Dermis microvascular lymphatic vessel endothelial cell (primary cell): ENCODE data around the gene RBPJL. TPM values are rescaled to one million over a fixed set of nuclear protein-coding genes. Genes with fewer than 3 reads are reported as not detected.

Experiments used
- DNase-seq, 2 donors: peaks; one replicate each; pipeline versions ENCODE4 v3.0.0 to v3.0.0-alpha.2; 2010; ENCODE audit warnings: low read depth in 2 of 2
- total RNA-seq: library from RNA; depleted of rRNA; stranded (reverse); fragments of >200 nt; gene quantifications from 2 replicates; pipeline ENCODE4 v1.2.1, GENCODE V29; 2014

Gene RBPJL
- not detected in 2 replicates for total RNA-seq

- peak in 1 of 2 donors; percentile 21 for DNase-seq
Measured at GRCh38 chr20:45306431-45306982, at the start of gene RBPJL. Gene RBPJL, plus strand, starts transcription at chr20:45306840. Its CDS starts 83 bp downstream, at chr20:45306923.

GRCh38 chr20:45257161-45257560, 49.5 kb upstream of the RBPJL start:
- DNase-seq = no peak

- no peak for DNase-seq
Measured at GRCh38 chr20:45257711-45258110, 48.9 kb upstream of the RBPJL start.

- no peak for DNase-seq
Measured at GRCh38 chr20:45258259-45258658, 48.4 kb upstream of the RBPJL start.

- no peak for DNase-seq
Measured at GRCh38 chr20:45258664-45259063, 48.0 kb upstream of the RBPJL start.

- no peak for DNase-seq
Measured at GRCh38 chr20:45263556-45264266, 42.9 kb upstream of the RBPJL start.

- no peak for DNase-seq
Measured at GRCh38 chr20:45266977-45267376, 39.7 kb upstream of the RBPJL start.

GRCh38 chr20:45268531-45268930, 38.1 kb upstream of the RBPJL start:
- DNase-seq = no peak

GRCh38 chr20:45269056-45269455, 37.6 kb upstream of the RBPJL start:
- no peak for DNase-seq

GRCh38 chr20:45269754-45270270, 36.8 kb upstream of the RBPJL start:
- DNase-seq = no peak

- no peak for DNase-seq
Measured at GRCh38 chr20:45275338-45275737, 31.3 kb upstream of the RBPJL start.

GRCh38 chr20:45279992-45280391, 26.6 kb upstream of the RBPJL start:
- no peak for DNase-seq

- DNase-seq = no peak
Measured at GRCh38 chr20:45282700-45283550, 23.7 kb upstream of the RBPJL start.

- no peak for DNase-seq
Measured at GRCh38 chr20:45283551-45284057, 23.0 kb upstream of the RBPJL start.

- no peak for DNase-seq
Measured at GRCh38 chr20:45288376-45288775, 18.3 kb upstream of the RBPJL start.

- DNase-seq = no peak
Measured at GRCh38 chr20:45288860-45289259, 17.8 kb upstream of the RBPJL start.

GRCh38 chr20:45289942-45290676, 16.5 kb upstream of the RBPJL start:
- DNase-seq = no peak

GRCh38 chr20:45290677-45291355, 15.8 kb upstream of the RBPJL start:
- peak; percentile 34 to 63 for DNase-seq

- no peak for DNase-seq
Measured at GRCh38 chr20:45291526-45291925, 15.1 kb upstream of the RBPJL start.

- DNase-seq = no peak
Measured at GRCh38 chr20:45292343-45292742, 14.3 kb upstream of the RBPJL start.
